LNCaP clone FGC (cell line): Measurements from ENCODE around the gene TMEM108.

Experiments
- DNase-seq: peaks from one replicate; pipeline ENCODE4 v3.0.0-alpha.2; 2011; ENCODE audit warnings: low read depth
- H3K4me3 ChIP-seq: 2 replicates; pipeline ENCODE4 v1.5.1; 2011; ENCODE audit warnings: mild to moderate bottlenecking, low read depth, low read length, control low read depth
- TF ChIP-seq, protein P1 (sequence below): IDR thresholded peaks from 2 replicates; pipeline ENCODE4 v1.5.1; 2012; ENCODE audit warnings: mild to moderate bottlenecking; ENCODE audit not compliant: control insufficient read depth, insufficient read depth; ENCODE audit errors: extremely low read depth

Gene TMEM108

DNA sequence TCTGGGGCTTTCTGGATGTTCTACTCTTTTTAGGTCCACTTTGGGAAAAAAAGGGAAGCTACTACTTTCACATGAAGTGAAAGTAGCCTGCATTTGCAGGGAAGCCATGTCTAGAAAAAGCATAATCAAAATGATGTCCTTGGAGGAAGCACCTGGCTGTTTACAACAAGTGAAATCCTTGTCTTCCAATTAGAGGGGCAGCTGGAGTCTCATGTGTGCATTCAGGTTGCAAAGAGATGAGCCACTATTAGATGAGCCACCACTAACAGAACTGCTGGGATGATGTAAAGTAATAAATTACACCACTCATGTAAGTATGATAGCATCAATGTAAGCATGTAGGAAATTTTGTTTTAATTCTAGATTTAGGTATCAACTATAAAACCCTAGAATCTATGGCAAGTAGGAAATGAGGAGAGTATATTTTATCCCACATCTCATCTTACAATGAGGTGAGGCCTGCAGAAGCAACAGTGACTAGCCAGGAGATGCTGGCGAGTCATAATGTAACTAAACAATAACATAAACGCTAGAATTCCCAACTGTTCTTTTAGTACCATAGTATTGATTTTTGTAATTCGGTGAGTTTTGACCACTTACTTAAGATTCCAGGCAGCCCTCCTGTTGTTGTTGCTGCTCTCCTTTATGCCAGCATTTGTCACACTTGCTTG is 75.9 kb downstream of the TMEM108 start:
- TF ChIP-seq, protein P1, sequence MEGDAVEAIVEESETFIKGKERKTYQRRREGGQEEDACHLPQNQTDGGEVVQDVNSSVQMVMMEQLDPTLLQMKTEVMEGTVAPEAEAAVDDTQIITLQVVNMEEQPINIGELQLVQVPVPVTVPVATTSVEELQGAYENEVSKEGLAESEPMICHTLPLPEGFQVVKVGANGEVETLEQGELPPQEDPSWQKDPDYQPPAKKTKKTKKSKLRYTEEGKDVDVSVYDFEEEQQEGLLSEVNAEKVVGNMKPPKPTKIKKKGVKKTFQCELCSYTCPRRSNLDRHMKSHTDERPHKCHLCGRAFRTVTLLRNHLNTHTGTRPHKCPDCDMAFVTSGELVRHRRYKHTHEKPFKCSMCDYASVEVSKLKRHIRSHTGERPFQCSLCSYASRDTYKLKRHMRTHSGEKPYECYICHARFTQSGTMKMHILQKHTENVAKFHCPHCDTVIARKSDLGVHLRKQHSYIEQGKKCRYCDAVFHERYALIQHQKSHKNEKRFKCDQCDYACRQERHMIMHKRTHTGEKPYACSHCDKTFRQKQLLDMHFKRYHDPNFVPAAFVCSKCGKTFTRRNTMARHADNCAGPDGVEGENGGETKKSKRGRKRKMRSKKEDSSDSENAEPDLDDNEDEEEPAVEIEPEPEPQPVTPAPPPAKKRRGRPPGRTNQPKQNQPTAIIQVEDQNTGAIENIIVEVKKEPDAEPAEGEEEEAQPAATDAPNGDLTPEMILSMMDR: no peak
- no peak overlapping the region for H3K4me3 ChIP-seq
- no peak for DNase-seq

DNA sequence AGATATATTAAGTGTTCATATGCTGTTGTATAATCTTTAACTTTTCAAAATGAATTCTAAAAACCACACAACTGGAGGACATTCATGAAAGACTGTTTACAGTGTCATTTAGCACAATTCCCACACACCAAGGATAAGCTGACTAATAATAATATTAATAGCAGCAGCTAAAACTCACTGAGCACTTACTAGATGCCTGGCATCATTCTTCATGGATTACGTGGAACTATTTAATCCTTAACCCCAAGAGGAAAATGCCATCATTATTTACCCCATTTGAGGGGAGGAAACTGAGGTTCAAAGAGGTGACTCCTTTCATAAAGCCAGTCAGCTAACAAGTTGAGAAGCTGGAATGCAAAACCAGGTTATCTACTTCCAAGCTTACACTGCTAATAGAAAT is 77.0 kb downstream of the TMEM108 start:
- TF ChIP-seq, protein P1: no peak
- H3K4me3 ChIP-seq: no peak overlapping the region
- DNase-seq: no peak

DNA sequence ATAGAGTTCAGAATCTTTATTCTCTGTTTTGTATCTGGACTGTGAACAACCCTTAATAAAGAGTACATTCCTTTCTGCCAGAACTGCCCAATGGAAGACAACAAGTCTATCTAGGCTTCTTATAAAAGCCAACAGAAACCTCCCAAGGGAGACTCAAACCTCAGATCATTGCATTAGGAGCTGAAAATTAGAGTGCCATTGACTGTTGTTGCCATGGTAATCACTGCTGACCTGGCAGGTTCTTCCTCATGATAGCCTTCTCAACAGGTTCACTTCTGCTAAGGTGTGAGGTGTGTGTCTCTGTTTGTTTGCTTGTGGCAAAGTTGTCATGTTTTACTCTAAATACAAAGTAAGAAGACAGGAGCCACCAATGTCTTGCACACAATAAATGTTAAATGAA is 79.2 kb downstream of the TMEM108 start:
- H3K4me3 ChIP-seq: no peak overlapping the region
- DNase-seq: no peak
- TF ChIP-seq, protein P1: no peak

DNA sequence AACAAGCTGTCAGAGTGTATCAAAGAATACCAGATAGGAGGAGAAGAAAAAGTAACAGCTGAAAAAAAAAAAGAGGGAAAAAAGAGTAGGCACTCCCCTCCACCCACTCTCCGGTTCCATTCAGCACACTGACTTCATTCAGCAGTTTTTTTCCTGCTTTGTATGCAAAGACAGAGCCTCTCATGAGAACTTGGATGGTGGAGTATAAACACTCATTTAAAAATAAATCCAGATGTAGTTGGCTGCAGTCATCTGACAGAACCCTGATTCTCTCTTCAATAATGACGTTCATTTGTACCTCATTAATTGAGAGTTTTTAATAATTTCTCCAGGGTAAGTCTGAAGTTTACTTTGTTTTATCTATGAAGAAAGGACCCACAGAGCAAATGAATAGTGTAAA is 81.0 kb downstream of the TMEM108 start:
- no peak for DNase-seq
- TF ChIP-seq, protein P1: no peak
- no peak overlapping the region for H3K4me3 ChIP-seq

DNA sequence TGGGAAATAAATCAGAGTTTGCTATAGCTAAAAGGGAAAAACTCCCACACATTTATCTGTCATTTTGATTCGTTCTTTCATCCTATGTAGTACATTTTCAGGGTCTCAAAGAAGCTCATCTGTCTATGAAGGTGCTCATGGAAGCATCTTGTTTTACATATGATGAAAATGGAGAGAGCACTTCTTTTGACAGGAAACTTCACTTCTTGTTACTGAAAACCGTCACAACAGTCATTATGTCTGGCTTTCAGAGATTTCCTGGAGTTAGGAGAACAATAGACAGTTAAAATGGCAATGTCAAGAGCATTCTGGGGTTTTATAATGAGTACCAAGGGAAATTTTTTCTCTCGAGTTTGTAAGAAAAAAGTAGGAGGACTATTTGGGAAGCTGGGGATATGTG is 83.3 kb downstream of the TMEM108 start:
- TF ChIP-seq, protein P1: no peak
- no peak overlapping the region for H3K4me3 ChIP-seq
- no peak for DNase-seq

DNA sequence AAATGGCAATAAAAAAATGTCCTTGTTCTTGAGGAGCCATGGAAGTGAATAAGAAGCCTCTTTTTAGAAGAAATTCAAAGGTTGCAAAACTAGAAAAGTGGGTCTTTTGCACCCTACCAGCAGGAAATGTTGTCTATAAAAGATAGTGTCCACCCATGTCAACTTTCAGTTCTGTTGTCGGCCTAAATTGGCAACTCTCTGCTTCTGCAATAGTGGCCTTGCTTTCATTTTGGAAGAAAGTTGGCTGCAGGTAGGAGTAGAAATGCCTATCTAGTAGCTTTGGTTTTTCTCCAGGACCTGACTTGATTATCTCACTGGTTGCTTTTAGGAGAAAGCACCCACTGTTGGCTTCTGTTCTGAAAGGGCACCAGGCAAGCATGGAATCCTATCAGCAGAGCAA is 85.4 kb downstream of the TMEM108 start:
- no peak overlapping the region for H3K4me3 ChIP-seq
- TF ChIP-seq, protein P1: no peak
- no peak for DNase-seq

DNA sequence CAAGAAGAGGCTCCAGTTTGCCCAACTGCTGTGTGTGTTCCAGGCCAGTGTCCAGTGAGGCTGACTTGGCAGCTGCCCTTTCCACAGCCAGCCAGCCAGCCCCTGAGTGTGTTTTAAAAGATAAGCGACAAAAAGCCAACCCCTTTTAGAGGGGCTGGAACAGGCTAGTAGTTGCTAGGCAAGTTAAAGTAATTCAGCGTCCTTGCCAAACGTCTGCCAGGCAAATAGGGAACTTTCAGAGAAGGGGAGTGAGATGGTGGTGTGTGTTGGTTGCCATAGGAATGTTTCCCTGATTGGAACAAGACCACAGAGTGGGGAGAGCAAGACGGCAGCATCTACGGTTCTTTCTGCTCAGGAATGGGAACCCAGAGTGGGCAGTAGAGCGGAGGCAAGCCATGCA is 86.3 kb downstream of the TMEM108 start:
- DNase-seq: no peak
- no peak overlapping the region for H3K4me3 ChIP-seq
- TF ChIP-seq, protein P1: no peak
